Endodermal cell (in vitro differentiated cells): ENCODE data around the gene ID2. TPM values are rescaled to one million over a fixed set of nuclear protein-coding genes. Genes with fewer than 3 reads are reported as not detected.

Source experiments
- DNase-seq: peaks from one replicate; pipeline ENCODE4 v3.0.0-alpha.2; 2017
- H3K27ac ChIP-seq: 2 replicates; pipeline ENCODE4 v1.5.1; 2013; ENCODE audit warnings: mild to moderate bottlenecking, low read depth, low read length, moderate library complexity
- H3K27me3 ChIP-seq: 2 replicates; pipeline ENCODE4 v1.6.1; 2013; ENCODE audit warnings: mild to moderate bottlenecking, low read length, moderate library complexity; ENCODE audit not compliant: insufficient read depth, control insufficient read depth, poor library complexity, severe bottlenecking
- H3K36me3 ChIP-seq: 2 replicates; pipeline ENCODE4 v1.7.0; 2013; ENCODE audit warnings: mild to moderate bottlenecking, low read length, moderate library complexity; ENCODE audit not compliant: control insufficient read depth, insufficient read depth
- H3K4me1 ChIP-seq: one replicate; pipeline ENCODE4 v1.7.0; 2013; ENCODE audit warnings: low read length; ENCODE audit not compliant: control insufficient read depth, insufficient read depth
- H3K4me3 ChIP-seq: 2 replicates; pipeline ENCODE4 v1.5.1; 2013; ENCODE audit warnings: mild to moderate bottlenecking, low read length, moderate library complexity
- H3K9ac ChIP-seq: 2 replicates; pipeline ENCODE4 v1.6.1; 2013; ENCODE audit warnings: mild to moderate bottlenecking, low read length, moderate library complexity; ENCODE audit not compliant: poor library complexity, severe bottlenecking; ENCODE audit errors: extremely low read depth
- H3K9me3 ChIP-seq: 2 replicates; pipeline ENCODE4 v1.6.1; 2013; ENCODE audit warnings: mild to moderate bottlenecking, low read length, moderate library complexity; ENCODE audit not compliant: control insufficient read depth
- H3K27ac Mint-ChIP-seq: 2 replicates; pipeline ENCODE4 v1.8.0; 2020; ENCODE audit warnings: mixed read lengths
- H3K27me3 Mint-ChIP-seq: 2 replicates; pipeline ENCODE4 v1.8.0; 2021; ENCODE audit warnings: mild to moderate bottlenecking, mixed read lengths; ENCODE audit not compliant: insufficient read depth
- H3K36me3 Mint-ChIP-seq: 2 replicates; pipeline ENCODE4 v1.8.0; 2020; ENCODE audit warnings: low read depth, mixed read lengths
- H3K4me1 Mint-ChIP-seq: 2 replicates; pipeline ENCODE4 v1.8.0; 2020; ENCODE audit warnings: mixed read lengths
- H3K4me3 Mint-ChIP-seq: 2 replicates; pipeline ENCODE4 v1.8.0; 2020; ENCODE audit warnings: mild to moderate bottlenecking, moderate library complexity, mixed read lengths
- H3K9me3 Mint-ChIP-seq: 2 replicates; pipeline ENCODE4 v1.8.0; 2020; ENCODE audit warnings: mild to moderate bottlenecking, mixed read lengths
- WGBS, 2 experiments: methylation state at CpG; one replicate each; pipeline versions ENCODE4 v1.1.5 to v1.1.7; 2013; ENCODE audit warnings: missing lambda C conversion rate in 2 of 2, mixed read lengths in 1 of 2; ENCODE audit not compliant: insufficient coverage in 1 of 2, insufficient read length in 1 of 2; 5-methylcytosine and 5-hydroxymethylcytosine counted together
- total RNA-seq, 2 donors: library from RNA; stranded (reverse); fragmentation: NEBNext Ultra II Directional in 1 of 2; extraction: Animal tissue kit (Norgen Biotek cat#: 25700) in 1 of 2; gene quantifications; 2 replicates in 1 of 2; 3 replicates in 1 of 2; pipeline ENCODE4 v1.2.1, GENCODE V29; 2021
- TF ChIP-seq, protein P1 (sequence below): fragments of 200-600 bp; sonication (generic); conservative IDR thresholded peaks from 2 replicates; pipeline ENCODE4 v1.5.0; 2021; ENCODE audit warnings: antibody characterized with exemption, mild to moderate bottlenecking

Gene ID2
- total RNA-seq, 2 donors from 2014 or later, result 83.5 to 91.2 TPM

GRCh38 chr2:8693157-8693821 lies 11.4 kb downstream of the ID2 start:
- H3K27ac Mint-ChIP-seq, result no peak overlapping the region
- TF ChIP-seq, protein P1, sequence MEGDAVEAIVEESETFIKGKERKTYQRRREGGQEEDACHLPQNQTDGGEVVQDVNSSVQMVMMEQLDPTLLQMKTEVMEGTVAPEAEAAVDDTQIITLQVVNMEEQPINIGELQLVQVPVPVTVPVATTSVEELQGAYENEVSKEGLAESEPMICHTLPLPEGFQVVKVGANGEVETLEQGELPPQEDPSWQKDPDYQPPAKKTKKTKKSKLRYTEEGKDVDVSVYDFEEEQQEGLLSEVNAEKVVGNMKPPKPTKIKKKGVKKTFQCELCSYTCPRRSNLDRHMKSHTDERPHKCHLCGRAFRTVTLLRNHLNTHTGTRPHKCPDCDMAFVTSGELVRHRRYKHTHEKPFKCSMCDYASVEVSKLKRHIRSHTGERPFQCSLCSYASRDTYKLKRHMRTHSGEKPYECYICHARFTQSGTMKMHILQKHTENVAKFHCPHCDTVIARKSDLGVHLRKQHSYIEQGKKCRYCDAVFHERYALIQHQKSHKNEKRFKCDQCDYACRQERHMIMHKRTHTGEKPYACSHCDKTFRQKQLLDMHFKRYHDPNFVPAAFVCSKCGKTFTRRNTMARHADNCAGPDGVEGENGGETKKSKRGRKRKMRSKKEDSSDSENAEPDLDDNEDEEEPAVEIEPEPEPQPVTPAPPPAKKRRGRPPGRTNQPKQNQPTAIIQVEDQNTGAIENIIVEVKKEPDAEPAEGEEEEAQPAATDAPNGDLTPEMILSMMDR, result peak; percentile 93
- peaks cover 8% of the 10 kb centered on the region for H3K9me3 Mint-ChIP-seq
- Histone ChIP-seq H3K4me1 (no peaks in the 10 kb centered on the region), H3K9me3 (no peaks in the 10 kb centered on the region), H3K36me3 (no peaks in the 10 kb centered on the region), H3K4me3 (no peak overlapping the region), H3K27ac (no peak overlapping the region), H3K27me3 (no peaks in the 10 kb centered on the region), H3K9ac (no peak overlapping the region)
- H3K4me1 Mint-ChIP-seq, result no peaks in the 10 kb centered on the region
- H3K4me3 Mint-ChIP-seq, result peak overlapping the region; percentile 49
- H3K27me3 Mint-ChIP-seq, result no peaks in the 10 kb centered on the region
- 53 to 82% methylated on average over 12 to 30 of the region's 30 CpGs for WGBS, 2 experiments
- peak; percentile 91 for DNase-seq
- H3K36me3 Mint-ChIP-seq, result no peaks in the 10 kb centered on the region

DNA sequence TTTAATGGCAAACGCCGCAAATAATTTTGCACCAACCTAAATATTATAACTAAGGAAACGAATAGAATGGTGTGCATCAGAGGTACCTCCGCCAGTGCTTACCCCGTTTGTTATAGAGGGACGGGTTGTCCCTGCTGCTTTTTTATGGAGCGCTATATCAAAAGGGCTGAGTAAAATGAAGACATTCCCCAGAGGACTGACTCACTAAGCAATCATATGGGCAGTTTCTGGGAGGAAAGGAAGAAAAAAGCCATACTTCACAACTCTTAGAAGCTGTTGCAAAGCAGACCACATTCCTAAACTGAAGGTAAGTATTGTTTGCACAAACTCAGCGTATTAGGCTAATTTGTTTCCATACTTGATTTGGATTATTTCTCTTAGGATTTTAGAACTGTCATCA lies 12.9 kb downstream of the ID2 start:
- TF ChIP-seq, protein P1, result no peak
- H3K4me1 Mint-ChIP-seq, result no peaks in the 10 kb centered on the region
- H3K27me3 ChIP-seq, result no peaks in the 10 kb centered on the region
- WGBS, 2 experiments, result 94 to 95% methylated on average over 6 to 8 of the region's 8 CpGs
- no peak overlapping the region for H3K27ac ChIP-seq
- no peaks in the 10 kb centered on the region for H3K4me1 ChIP-seq
- no peak overlapping the region for H3K9ac ChIP-seq
- H3K9me3 ChIP-seq, result no peaks in the 10 kb centered on the region
- H3K27ac Mint-ChIP-seq, result no peak overlapping the region
- H3K36me3 ChIP-seq, result no peaks in the 10 kb centered on the region
- no peaks in the 10 kb centered on the region for H3K27me3 Mint-ChIP-seq
- no peak for DNase-seq
- peaks cover 9% of the 10 kb centered on the region for H3K9me3 Mint-ChIP-seq
- no peak overlapping the region for H3K4me3 Mint-ChIP-seq
- no peaks in the 10 kb centered on the region for H3K36me3 Mint-ChIP-seq
- no peak overlapping the region for H3K4me3 ChIP-seq

- no peak overlapping the region for H3K4me3 ChIP-seq
- Mint-ChIP-seq H3K27ac (no peak overlapping the region), H3K36me3 (no peaks in the 10 kb centered on the region), H3K27me3 (no peaks in the 10 kb centered on the region), H3K4me3 (no peak overlapping the region), H3K9me3 (peaks cover 9% of the 10 kb centered on the region), H3K4me1 (no peaks in the 10 kb centered on the region)
- no peaks in the 10 kb centered on the region for H3K27me3 ChIP-seq
- TF ChIP-seq, protein P1, result peak; percentile 41
- H3K4me1 ChIP-seq, result no peaks in the 10 kb centered on the region
- no peaks in the 10 kb centered on the region for H3K36me3 ChIP-seq
- H3K27ac ChIP-seq, result no peak overlapping the region
- DNase-seq, result no peak
- WGBS, 2 experiments, result 91 to 96% methylated on average over 5 of the region's 5 CpGs
- H3K9me3 ChIP-seq, result no peaks in the 10 kb centered on the region
- H3K9ac ChIP-seq, result no peak overlapping the region
Measured at GRCh38 chr2:8697190-8697589, 15.3 kb downstream of the ID2 start.
